GM23338 (cell line): ENCODE results near the gene SFT2D1. TPM values are rescaled to one million over a fixed set of nuclear protein-coding genes. Genes with fewer than 3 reads are reported as not detected.

Experiments
- ATAC-seq: fragments of 200-7000 bp; cut with Tn5 transposase; 3 replicates; pipeline ENCODE4 v1.9.1; 2020
- DNase-seq: peaks from one replicate; pipeline ENCODE4 v3.0.0-alpha.2; 2015; ENCODE audit warnings: low spot score
- H2AFZ ChIP-seq: fragments of 200-600 bp; sonication (generic); 2 replicates; pipeline ENCODE4 v1.8.0; 2016; ENCODE audit warnings: antibody characterized with exemption, mild to moderate bottlenecking, moderate library complexity
- H3F3A ChIP-seq: fragments of 200-600 bp; sonication (generic); replicated peaks from 2 replicates; pipeline ENCODE4 v1.8.0; 2017; ENCODE audit warnings: antibody characterized with exemption, mixed run types, low read depth
- H3K27ac ChIP-seq: fragments of 200-600 bp; sonication (generic); 2 replicates; pipeline ENCODE4 v1.6.1; 2016; ENCODE audit warnings: low read depth
- H3K27me3 ChIP-seq: fragments of 200-600 bp; sonication (generic); 2 replicates; pipeline ENCODE4 v1.8.0; 2016; ENCODE audit warnings: mild to moderate bottlenecking, mixed run types, moderate library complexity; ENCODE audit not compliant: insufficient read depth
- H3K36me3 ChIP-seq: fragments of 200-600 bp; sonication (generic); 2 replicates; pipeline ENCODE4 v1.8.0; 2016; ENCODE audit warnings: mild to moderate bottlenecking; ENCODE audit not compliant: insufficient read depth
- H3K4me1 ChIP-seq: fragments of 200-600 bp; sonication (generic); 2 replicates; pipeline ENCODE4 v1.8.0; 2016; ENCODE audit warnings: mild to moderate bottlenecking, moderate library complexity; ENCODE audit not compliant: insufficient read depth
- H3K4me2 ChIP-seq: fragments of 200-600 bp; sonication (generic); 2 replicates; pipeline ENCODE4 v1.7.1; 2017; ENCODE audit warnings: mixed run types
- H3K4me3 ChIP-seq: fragments of 200-600 bp; sonication (generic); 2 replicates; pipeline ENCODE4 v1.6.1; 2016; ENCODE audit warnings: mixed run types
- H3K79me2 ChIP-seq: fragments of 200-600 bp; sonication (generic); replicated peaks from 2 replicates; pipeline ENCODE4 v1.8.0; 2017; ENCODE audit warnings: mild to moderate bottlenecking; ENCODE audit not compliant: insufficient read depth
- H3K9me2 ChIP-seq: fragments of 200-600 bp; sonication (generic); 2 replicates; pipeline ENCODE4 v1.8.0; 2017; ENCODE audit not compliant: insufficient read depth
- H4K20me1 ChIP-seq: fragments of 200-600 bp; sonication (generic); replicated peaks from 2 replicates; pipeline ENCODE4 v1.8.0; 2017; ENCODE audit warnings: mild to moderate bottlenecking; ENCODE audit not compliant: insufficient read depth
- H3K27ac Mint-ChIP-seq: 2 replicates; pipeline ENCODE4 v1.8.0; 2020; ENCODE audit warnings: inconsistent platforms, mild to moderate bottlenecking, moderate library complexity, mixed read lengths
- H3K27me3 Mint-ChIP-seq: 3 replicates; pipeline ENCODE4 v1.8.0; 2022; ENCODE audit warnings: low read depth, mild to moderate bottlenecking, moderate library complexity, mixed read lengths, inconsistent platforms; ENCODE audit not compliant: insufficient read depth, poor library complexity
- H3K36me3 Mint-ChIP-seq: 3 replicates; pipeline ENCODE4 v1.8.0; 2021; ENCODE audit warnings: low read depth, mild to moderate bottlenecking, inconsistent platforms, moderate library complexity, mixed read lengths
- H3K4me1 Mint-ChIP-seq: 3 replicates; pipeline ENCODE4 v1.8.0; 2020; ENCODE audit warnings: mild to moderate bottlenecking, inconsistent platforms, mixed read lengths
- H3K4me3 Mint-ChIP-seq: 3 replicates; pipeline ENCODE4 v1.8.0; 2021; ENCODE audit warnings: moderate library complexity, mild to moderate bottlenecking, inconsistent platforms, mixed read lengths
- H3K9me3 Mint-ChIP-seq: 3 replicates; pipeline ENCODE4 v1.8.0; 2020; ENCODE audit warnings: moderate library complexity, mild to moderate bottlenecking, inconsistent platforms, mixed read lengths
- CREB1 ChIP-seq: fragments of 250-450 bp; sonication (Bioruptor Pico); IDR thresholded peaks from 2 replicates; pipeline ENCODE4 v1.5.0; 2020; ENCODE audit warnings: low read depth, mild to moderate bottlenecking, moderate library complexity
- EZH2 ChIP-seq: fragments of 200-600 bp; sonication (generic); IDR thresholded peaks from one replicate; pipeline ENCODE4 v1.8.0; 2017; ENCODE audit warnings: antibody characterized with exemption, mild to moderate bottlenecking, low read depth; ENCODE audit not compliant: unreplicated experiment
- EZH2phosphoT487 ChIP-seq: fragments of 200-600 bp; sonication (generic); IDR thresholded peaks from one replicate; pipeline ENCODE4 v1.8.1; 2018; ENCODE audit warnings: antibody characterized with exemption; ENCODE audit not compliant: unreplicated experiment
- JUNB ChIP-seq: IDR thresholded peaks from one replicate; pipeline ENCODE4 v1.6.1; 2016; ENCODE audit warnings: antibody characterized with exemption; ENCODE audit not compliant: unreplicated experiment
- NANOG ChIP-seq: IDR thresholded peaks from 2 replicates; pipeline ENCODE4 v1.6.1; 2016; ENCODE audit warnings: antibody characterized with exemption, borderline replicate concordance
- POLR2AphosphoS5 ChIP-seq: IDR thresholded peaks from 2 replicates; pipeline ENCODE4 v1.6.1; 2016; ENCODE audit warnings: antibody characterized with exemption, low read depth
- REST ChIP-seq: IDR thresholded peaks from one replicate; pipeline ENCODE4 v1.6.1; 2018; ENCODE audit warnings: antibody characterized with exemption; ENCODE audit not compliant: unreplicated experiment
- STAT1 ChIP-seq: IDR thresholded peaks from one replicate; pipeline ENCODE4 v1.6.1; 2016; ENCODE audit warnings: antibody characterized with exemption; ENCODE audit not compliant: unreplicated experiment
- ZNF114 ChIP-seq: fragments of 250-450 bp; sonication (Bioruptor Pico); IDR thresholded peaks from 2 replicates; pipeline ENCODE4 v1.5.0; 2020; ENCODE audit warnings: mild to moderate bottlenecking, moderate library complexity
- ZNF331 ChIP-seq: fragments of 250-450 bp; sonication (Bioruptor Pico); IDR thresholded peaks from 2 replicates; pipeline ENCODE4 v1.5.0; 2020; ENCODE audit warnings: low read depth, mild to moderate bottlenecking, moderate library complexity
- polyA plus RNA-seq: library from polyadenylated mRNA; unstranded; fragments of >200 nt; fragmentation: Nextera tagmentation; extraction: Ambion mirVana; gene quantifications from 2 replicates; pipeline ENCODE4 v1.2.1, GENCODE V29; 2016
- total RNA-seq: library from RNA; depleted of rRNA; stranded (reverse); fragments of >200 nt; shearing (Covaris generic); gene quantifications from 2 replicates; pipeline ENCODE4 v1.2.3, GENCODE V29; 2014
- TF ChIP-seq, protein P1 (sequence below): fragments of 250-450 bp; sonication (Bioruptor Pico); IDR thresholded peaks from 2 replicates; pipeline ENCODE4 v1.5.0; 2020; ENCODE audit warnings: mild to moderate bottlenecking, moderate library complexity
- TF ChIP-seq, protein P2 (sequence below): IDR thresholded peaks from 2 replicates; pipeline ENCODE4 v1.6.1; 2016; ENCODE audit warnings: antibody characterized with exemption
- TF ChIP-seq, protein P3 (sequence below), 2 experiments: fragments of 200-600 bp in 1 of 2; sonication (generic) in 1 of 2; conservative IDR thresholded peaks; 2 replicates each; pipeline versions ENCODE4 v1.5.1 to v1.6.1; 2016 to 2017; ENCODE audit warnings: antibody characterized with exemption in 2 of 2, low read depth in 2 of 2, mild to moderate bottlenecking in 2 of 2, moderate library complexity in 1 of 2

Gene SFT2D1
- total and polyA plus RNA-seq, 2 experiments from 2014 or later, result 74.7 to 120 TPM

DNA sequence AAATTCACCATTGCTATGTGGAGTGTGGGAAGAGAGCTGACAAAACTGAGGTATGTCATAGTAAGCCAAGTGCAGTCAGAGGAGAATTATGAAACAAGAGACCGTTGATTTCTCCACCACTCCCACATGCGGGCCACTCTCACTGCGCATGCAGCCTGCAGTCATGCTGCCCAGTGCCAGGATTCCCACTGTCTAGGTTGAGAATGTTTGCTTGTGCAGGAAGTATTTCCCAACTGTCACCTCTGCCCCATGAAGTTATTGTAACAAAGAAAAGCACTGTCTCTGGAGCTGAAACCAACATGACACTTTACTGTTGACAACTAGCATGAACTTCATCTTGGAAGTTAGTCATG lies 18.7 kb upstream of the SFT2D1 start:
- Histone ChIP-seq H3K4me3 (no peak overlapping the region), H4K20me1 (no peaks in the 10 kb centered on the region), H3F3A (no peaks in the 10 kb centered on the region), H3K9me2 (no peaks in the 10 kb centered on the region), H3K27ac (no peak overlapping the region), H3K4me2 (no peak overlapping the region), H3K36me3 (0 out of 2 replicates have a peak, but pooled peaks cover 2% of the 10 kb centered on the region), H3K79me2 (no peaks in the 10 kb centered on the region), H3K27me3 (no peaks in the 10 kb centered on the region), H2AFZ (no peak overlapping the region), H3K4me1 (peaks cover 15% of the 10 kb centered on the region)
- Mint-ChIP-seq H3K9me3 (0 out of 3 replicates have a peak, but pooled peaks cover 3% of the 10 kb centered on the region), H3K4me1 (peaks cover 28% of the 10 kb centered on the region), H3K27me3 (peaks cover 4% of the 10 kb centered on the region), H3K4me3 (no peak overlapping the region), H3K27ac (no peak overlapping the region), H3K36me3 (peaks cover 11% of the 10 kb centered on the region; the same call in 2 of the 3 replicates)
- TF ChIP-seq POLR2AphosphoS5, result no peak
- TF ChIP-seq, protein P1, sequence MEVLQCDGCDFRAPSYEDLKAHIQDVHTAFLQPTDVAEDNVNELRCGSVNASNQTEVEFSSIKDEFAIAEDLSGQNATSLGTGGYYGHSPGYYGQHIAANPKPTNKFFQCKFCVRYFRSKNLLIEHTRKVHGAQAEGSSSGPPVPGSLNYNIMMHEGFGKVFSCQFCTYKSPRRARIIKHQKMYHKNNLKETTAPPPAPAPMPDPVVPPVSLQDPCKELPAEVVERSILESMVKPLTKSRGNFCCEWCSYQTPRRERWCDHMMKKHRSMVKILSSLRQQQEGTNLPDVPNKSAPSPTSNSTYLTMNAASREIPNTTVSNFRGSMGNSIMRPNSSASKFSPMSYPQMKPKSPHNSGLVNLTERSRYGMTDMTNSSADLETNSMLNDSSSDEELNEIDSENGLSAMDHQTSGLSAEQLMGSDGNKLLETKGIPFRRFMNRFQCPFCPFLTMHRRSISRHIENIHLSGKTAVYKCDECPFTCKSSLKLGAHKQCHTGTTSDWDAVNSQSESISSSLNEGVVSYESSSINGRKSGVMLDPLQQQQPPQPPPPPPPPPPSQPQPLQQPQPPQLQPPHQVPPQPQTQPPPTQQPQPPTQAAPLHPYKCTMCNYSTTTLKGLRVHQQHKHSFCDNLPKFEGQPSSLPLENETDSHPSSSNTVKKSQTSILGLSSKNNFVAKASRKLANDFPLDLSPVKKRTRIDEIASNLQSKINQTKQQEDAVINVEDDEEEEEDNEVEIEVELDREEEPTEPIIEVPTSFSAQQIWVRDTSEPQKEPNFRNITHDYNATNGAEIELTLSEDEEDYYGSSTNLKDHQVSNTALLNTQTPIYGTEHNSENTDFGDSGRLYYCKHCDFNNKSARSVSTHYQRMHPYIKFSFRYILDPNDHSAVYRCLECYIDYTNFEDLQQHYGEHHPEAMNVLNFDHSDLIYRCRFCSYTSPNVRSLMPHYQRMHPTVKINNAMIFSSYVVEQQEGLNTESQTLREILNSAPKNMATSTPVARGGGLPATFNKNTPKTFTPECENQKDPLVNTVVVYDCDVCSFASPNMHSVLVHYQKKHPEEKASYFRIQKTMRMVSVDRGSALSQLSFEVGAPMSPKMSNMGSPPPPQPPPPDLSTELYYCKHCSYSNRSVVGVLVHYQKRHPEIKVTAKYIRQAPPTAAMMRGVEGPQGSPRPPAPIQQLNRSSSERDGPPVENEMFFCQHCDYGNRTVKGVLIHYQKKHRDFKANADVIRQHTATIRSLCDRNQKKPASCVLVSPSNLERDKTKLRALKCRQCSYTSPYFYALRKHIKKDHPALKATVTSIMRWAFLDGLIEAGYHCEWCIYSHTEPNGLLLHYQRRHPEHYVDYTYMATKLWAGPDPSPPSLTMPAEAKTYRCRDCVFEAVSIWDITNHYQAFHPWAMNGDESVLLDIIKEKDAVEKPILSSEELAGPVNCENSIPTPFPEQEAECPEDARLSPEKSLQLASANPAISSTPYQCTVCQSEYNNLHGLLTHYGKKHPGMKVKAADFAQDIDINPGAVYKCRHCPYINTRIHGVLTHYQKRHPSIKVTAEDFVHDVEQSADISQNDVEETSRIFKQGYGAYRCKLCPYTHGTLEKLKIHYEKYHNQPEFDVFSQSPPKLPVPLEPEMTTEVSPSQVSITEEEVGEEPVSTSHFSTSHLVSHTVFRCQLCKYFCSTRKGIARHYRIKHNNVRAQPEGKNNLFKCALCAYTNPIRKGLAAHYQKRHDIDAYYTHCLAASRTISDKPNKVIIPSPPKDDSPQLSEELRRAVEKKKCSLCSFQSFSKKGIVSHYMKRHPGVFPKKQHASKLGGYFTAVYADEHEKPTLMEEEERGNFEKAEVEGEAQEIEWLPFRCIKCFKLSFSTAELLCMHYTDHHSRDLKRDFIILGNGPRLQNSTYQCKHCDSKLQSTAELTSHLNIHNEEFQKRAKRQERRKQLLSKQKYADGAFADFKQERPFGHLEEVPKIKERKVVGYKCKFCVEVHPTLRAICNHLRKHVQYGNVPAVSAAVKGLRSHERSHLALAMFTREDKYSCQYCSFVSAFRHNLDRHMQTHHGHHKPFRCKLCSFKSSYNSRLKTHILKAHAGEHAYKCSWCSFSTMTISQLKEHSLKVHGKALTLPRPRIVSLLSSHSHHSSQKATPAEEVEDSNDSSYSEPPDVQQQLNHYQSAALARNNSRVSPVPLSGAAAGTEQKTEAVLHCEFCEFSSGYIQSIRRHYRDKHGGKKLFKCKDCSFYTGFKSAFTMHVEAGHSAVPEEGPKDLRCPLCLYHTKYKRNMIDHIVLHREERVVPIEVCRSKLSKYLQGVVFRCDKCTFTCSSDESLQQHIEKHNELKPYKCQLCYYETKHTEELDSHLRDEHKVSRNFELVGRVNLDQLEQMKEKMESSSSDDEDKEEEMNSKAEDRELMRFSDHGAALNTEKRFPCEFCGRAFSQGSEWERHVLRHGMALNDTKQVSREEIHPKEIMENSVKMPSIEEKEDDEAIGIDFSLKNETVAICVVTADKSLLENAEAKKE, result no peak
- TF ChIP-seq ZNF114 (CRISPR knock-in tag), result no peak
- TF ChIP-seq JUNB, result no peak
- TF ChIP-seq, protein P2, sequence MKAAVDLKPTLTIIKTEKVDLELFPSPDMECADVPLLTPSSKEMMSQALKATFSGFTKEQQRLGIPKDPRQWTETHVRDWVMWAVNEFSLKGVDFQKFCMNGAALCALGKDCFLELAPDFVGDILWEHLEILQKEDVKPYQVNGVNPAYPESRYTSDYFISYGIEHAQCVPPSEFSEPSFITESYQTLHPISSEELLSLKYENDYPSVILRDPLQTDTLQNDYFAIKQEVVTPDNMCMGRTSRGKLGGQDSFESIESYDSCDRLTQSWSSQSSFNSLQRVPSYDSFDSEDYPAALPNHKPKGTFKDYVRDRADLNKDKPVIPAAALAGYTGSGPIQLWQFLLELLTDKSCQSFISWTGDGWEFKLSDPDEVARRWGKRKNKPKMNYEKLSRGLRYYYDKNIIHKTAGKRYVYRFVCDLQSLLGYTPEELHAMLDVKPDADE, result no peak
- TF ChIP-seq REST, result no peak
- no peak for TF ChIP-seq STAT1
- no peak for TF ChIP-seq EZH2
- no peak for TF ChIP-seq EZH2phosphoT487
- TF ChIP-seq NANOG, result no peak
- TF ChIP-seq CREB1 (CRISPR knock-in tag), result no peak
- TF ChIP-seq ZNF331, result no peak
- TF ChIP-seq, protein P3, sequence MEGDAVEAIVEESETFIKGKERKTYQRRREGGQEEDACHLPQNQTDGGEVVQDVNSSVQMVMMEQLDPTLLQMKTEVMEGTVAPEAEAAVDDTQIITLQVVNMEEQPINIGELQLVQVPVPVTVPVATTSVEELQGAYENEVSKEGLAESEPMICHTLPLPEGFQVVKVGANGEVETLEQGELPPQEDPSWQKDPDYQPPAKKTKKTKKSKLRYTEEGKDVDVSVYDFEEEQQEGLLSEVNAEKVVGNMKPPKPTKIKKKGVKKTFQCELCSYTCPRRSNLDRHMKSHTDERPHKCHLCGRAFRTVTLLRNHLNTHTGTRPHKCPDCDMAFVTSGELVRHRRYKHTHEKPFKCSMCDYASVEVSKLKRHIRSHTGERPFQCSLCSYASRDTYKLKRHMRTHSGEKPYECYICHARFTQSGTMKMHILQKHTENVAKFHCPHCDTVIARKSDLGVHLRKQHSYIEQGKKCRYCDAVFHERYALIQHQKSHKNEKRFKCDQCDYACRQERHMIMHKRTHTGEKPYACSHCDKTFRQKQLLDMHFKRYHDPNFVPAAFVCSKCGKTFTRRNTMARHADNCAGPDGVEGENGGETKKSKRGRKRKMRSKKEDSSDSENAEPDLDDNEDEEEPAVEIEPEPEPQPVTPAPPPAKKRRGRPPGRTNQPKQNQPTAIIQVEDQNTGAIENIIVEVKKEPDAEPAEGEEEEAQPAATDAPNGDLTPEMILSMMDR (conservative IDR thresholded peaks at IDR 0.05; ENCODE audit: low read depth in 2 of 2), result no peak
- ATAC-seq (no peak), DNase-seq (no peak)
